Measurements from ENCODE around the gene MRPS27. TPM values are rescaled to one million over a fixed set of nuclear protein-coding genes. Genes with fewer than 3 reads are reported as not detected.

Gene MRPS27
- total and polyA plus RNA-seq, 9 of the 15 experiments (the other 6 are each of a cell fraction or from before 2014, with no cell fraction given): 73.6 to 144 (median 106) TPM

GRCh38 chr5:72307968-72308852, 11.8 kb downstream of the MRPS27 start (continued):
- TF ChIP-seq E2F6 (IDR thresholded peaks at IDR 0.05; ENCODE audit: borderline replicate concordance in 1 of 2, extremely low read depth in 1 of 2, insufficient read depth in 1 of 2, insufficient read length in 1 of 2, low read depth in 1 of 2, low read length in 1 of 2, poor library complexity in 1 of 2, severe bottlenecking in 1 of 2) (peak; percentile 86 to 88), MTA2 (IDR thresholded peaks at IDR 0.05; ENCODE audit: low read depth) (no peak), SIN3B (IDR thresholded peaks at IDR 0.05; ENCODE audit: low read depth) (no peak; the same call in 1 of the 2 replicates), ZNF586 (CRISPR knock-in tag; conservative IDR thresholded peaks at IDR 0.05) (no peak), RBM39 (optimal IDR thresholded peaks at IDR 0.05; ENCODE audit: low read depth, low read length) (no peak), ZNF217 (CRISPR knock-in tag; IDR thresholded peaks at IDR 0.05) (no peak), HDAC1 (IDR thresholded peaks at IDR 0.05) (peak in 1 of 2 experiments; percentile 94; a peak in 2 of 4 replicates), ZBTB40 (IDR thresholded peaks at IDR 0.05) (no peak), ZBTB40 (CRISPR knock-in tag; IDR thresholded peaks at IDR 0.05) (no peak), ESRRA (IDR thresholded peaks at IDR 0.05; ENCODE audit: borderline replicate concordance, low read depth) (peak; percentile 58; the same call in 1 of the 2 replicates), ZHX1 (conservative IDR thresholded peaks at IDR 0.05; ENCODE audit: low read length) (no peak), MBD2 (IDR thresholded peaks at IDR 0.05; ENCODE audit: borderline replicate concordance, low read depth) (peak; percentile 49; the same call in 1 of the 2 replicates), CREM (IDR thresholded peaks at IDR 0.05; ENCODE audit: low read depth) (peak; percentile 65), TGIF2 (CRISPR knock-in tag; IDR thresholded peaks at IDR 0.05) (peak; percentile 55)
